GM12874 (cell line): ENCODE measurements around the gene ILK.

Source experiments
- TF ChIP-seq, protein P1 (sequence below): IDR thresholded peaks from 2 replicates; pipeline ENCODE4 v1.5.1; 2011; ENCODE audit warnings: low read depth, mild to moderate bottlenecking, control low read depth, low read length, moderate library complexity; ENCODE audit not compliant: insufficient read depth

The ILK gene

GRCh38 chr11:6658647-6659046 lies 55.1 kb downstream of the ILK start:
- TF ChIP-seq, protein P1, sequence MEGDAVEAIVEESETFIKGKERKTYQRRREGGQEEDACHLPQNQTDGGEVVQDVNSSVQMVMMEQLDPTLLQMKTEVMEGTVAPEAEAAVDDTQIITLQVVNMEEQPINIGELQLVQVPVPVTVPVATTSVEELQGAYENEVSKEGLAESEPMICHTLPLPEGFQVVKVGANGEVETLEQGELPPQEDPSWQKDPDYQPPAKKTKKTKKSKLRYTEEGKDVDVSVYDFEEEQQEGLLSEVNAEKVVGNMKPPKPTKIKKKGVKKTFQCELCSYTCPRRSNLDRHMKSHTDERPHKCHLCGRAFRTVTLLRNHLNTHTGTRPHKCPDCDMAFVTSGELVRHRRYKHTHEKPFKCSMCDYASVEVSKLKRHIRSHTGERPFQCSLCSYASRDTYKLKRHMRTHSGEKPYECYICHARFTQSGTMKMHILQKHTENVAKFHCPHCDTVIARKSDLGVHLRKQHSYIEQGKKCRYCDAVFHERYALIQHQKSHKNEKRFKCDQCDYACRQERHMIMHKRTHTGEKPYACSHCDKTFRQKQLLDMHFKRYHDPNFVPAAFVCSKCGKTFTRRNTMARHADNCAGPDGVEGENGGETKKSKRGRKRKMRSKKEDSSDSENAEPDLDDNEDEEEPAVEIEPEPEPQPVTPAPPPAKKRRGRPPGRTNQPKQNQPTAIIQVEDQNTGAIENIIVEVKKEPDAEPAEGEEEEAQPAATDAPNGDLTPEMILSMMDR: no peak
